Neuron (in vitro differentiated cells): Measurements from ENCODE around the gene CAMK1D.
"Not testable (repeated sequence)": the region's sequence is repeated elsewhere in the genome, so short reads cannot be mapped to it uniquely, and the experiment has no call there.

Experiments
- H2AFZ ChIP-seq: one replicate; pipeline ENCODE4 v1.6.1; 2013; ENCODE audit warnings: low read depth, mild to moderate bottlenecking, inconsistent platforms, low read length, moderate library complexity
- H3K27me3 ChIP-seq: one replicate; pipeline ENCODE4 v1.6.1; 2013; ENCODE audit warnings: low read length; ENCODE audit not compliant: insufficient read depth
- H3K36me3 ChIP-seq: one replicate; pipeline ENCODE4 v1.6.1; 2013; ENCODE audit warnings: low read length; ENCODE audit not compliant: insufficient read depth
- H3K4me1 ChIP-seq: one replicate; pipeline ENCODE4 v1.6.1; 2013; ENCODE audit warnings: low read length; ENCODE audit not compliant: insufficient read depth
- H3K4me3 ChIP-seq: 2 replicates; pipeline ENCODE4 v1.5.1; 2013; ENCODE audit warnings: mild to moderate bottlenecking, low read length, moderate library complexity
- H3K9me3 ChIP-seq: one replicate; pipeline ENCODE4 v1.6.1; 2013; ENCODE audit warnings: low read length

CAMK1D gene

DNA sequence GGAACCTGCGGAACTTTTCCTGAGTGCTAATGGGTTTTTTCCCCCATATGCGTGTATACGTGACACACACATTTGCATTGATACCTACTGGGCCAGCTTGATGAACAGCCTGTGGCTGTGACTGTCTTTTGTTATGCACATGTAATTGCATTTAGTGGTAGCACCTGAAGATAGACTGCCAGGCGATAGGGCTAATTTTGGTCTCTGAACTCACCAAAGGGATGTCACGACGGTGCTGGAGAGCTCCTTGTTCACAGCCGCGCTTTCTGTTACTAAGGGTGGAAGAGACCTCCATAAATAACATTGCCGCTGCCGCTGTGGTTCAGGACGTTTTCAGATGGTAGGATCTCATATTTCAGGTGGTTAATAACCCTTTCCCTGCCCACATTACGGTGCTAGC lies 133.2 kb downstream of the CAMK1D start:
- no peaks in the 10 kb centered on the region for H3K4me1 ChIP-seq
- H2AFZ ChIP-seq, result no peak overlapping the region
- no peaks in the 10 kb centered on the region for H3K9me3 ChIP-seq
- no peak overlapping the region for H3K4me3 ChIP-seq
- H3K27me3 ChIP-seq, result no peaks in the 10 kb centered on the region
- no peaks in the 10 kb centered on the region for H3K36me3 ChIP-seq

DNA sequence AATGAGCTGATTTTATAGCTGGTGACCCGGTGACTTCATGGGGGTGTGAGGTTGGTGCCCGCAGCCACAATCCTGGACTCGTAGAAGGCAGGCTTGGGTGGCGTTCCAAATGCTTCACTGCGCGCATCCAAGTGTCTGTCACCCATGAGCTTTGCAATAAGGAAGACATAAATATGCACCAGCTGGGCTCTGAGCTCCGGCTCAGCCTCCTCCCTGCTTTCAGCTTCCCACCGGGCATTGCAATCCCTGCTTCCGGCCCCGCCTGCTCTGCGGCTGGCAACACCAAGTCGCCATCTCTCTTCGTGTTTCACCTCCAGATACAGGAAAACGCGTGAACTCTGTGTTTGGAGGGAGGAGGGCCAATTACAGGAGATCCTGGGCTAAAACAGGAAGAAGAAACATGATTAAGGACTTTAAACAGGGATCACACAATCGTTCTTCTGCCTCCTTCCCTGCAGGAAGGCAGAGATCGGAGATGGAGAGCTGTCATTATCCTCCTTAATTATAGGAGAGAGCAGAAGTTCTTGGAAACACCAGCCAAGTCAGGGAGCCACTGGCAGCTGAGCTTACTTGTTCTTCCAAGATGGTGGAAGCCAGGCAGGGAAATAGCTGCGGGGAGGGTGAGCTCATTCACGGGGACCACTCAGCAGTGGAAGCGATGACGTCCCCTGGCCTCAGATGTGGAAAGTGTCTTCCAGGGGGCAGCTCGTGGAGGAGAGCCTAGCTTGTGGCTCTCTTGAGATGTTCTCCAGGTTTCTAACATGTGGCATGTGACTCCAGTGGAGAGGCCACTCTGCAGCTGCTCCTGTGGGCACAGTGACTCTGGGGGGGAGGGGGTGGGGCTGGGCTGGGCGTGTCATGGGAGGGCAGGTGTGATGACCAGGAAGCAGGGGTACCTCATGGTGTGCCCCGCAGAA lies 134.9 kb downstream of the CAMK1D start:
- Histone ChIP-seq H2AFZ (no peak overlapping the region), H3K27me3 (no peaks in the 10 kb centered on the region), H3K4me3 (no peak overlapping the region), H3K4me1 (no peaks in the 10 kb centered on the region), H3K9me3 (no peaks in the 10 kb centered on the region), H3K36me3 (no peaks in the 10 kb centered on the region)

DNA sequence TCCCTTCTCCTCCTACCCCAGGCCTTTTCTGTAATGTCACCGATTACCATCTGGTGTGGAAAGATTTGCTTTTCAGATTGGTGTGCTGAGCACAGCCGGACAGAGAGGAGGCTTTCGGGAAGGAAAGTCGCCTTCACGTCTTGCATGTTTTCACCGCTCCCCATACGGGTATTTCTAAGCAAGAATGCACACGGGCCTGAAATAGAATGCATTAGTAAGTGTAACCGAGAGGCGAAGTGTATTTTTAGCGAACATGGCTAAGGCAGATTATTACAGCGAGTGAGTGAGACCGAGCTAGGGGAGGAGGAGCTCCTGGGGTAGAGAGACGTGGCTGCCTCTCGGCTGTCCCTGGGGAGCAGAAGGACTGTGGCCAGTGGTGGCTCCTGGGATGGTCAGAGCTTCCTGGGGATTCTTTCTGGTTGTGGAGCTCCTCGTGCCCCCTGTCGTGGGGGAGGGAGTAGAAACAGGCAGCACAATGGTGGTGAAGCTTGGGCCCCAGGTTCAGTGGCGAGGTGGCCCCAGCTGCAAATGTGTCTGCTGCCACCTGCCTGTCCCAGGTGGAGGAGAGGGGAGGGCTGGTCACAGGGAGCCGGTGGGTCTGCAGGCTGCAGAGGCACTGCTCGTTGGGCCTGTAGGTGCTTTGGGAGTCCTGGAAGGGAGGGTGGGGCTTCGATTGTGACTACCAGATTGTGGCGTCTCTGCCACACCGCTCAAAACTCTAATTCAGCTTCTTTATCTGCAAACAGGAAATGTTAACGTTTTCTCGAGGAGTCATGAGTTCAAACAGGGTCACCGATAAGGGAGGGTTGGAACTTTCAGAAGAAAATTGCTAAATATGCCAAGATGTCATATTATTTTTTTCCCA lies 135.8 kb downstream of the CAMK1D start:
- Histone ChIP-seq H2AFZ (no peak overlapping the region), H3K9me3 (no peaks in the 10 kb centered on the region), H3K27me3 (no peaks in the 10 kb centered on the region), H3K36me3 (no peaks in the 10 kb centered on the region), H3K4me3 (no peak overlapping the region), H3K4me1 (no peaks in the 10 kb centered on the region)

DNA sequence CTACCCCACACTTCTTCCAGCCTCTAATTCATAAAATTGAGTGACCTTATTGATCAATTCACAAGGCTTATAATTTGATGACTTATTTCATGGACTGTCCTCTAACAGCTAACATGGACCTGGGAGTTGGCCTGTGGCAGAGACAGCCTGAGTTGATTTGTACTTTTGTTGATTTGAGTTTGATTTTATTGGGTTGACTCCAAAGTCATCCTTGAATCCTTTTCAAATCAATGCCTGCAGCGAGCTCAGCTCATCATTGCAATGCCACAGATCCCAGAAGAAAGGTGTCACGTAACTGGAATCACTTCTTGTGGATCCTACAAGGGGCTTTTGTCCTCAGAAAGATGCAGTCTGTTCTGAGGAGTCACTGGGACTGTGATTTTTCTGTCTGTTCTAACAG lies 138.0 kb downstream of the CAMK1D start:
- Histone ChIP-seq H3K9me3 (no peaks in the 10 kb centered on the region), H3K27me3 (no peaks in the 10 kb centered on the region), H3K36me3 (no peaks in the 10 kb centered on the region), H2AFZ (no peak overlapping the region), H3K4me1 (no peaks in the 10 kb centered on the region), H3K4me3 (no peak overlapping the region)

DNA sequence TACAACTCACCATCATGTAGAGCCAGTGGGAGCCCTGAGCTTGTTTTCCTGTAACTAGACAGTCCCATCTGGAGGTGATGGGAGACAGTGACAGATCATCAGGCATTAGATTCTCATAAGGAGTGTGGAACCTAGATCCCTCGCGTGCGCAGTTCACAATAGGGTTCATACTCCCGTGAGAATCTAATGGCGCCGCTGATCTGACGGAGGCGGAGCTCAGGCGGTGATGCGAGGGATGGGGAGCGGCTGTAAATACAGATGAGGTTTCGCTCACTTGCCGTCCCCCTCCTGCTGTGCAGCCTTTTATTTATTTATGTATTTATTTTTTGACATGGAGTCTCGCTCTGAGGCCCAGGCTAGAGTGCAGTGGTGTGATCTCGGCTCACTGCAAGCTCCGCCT lies 139.3 kb downstream of the CAMK1D start:
- Histone ChIP-seq H3K36me3 (no peaks in the 10 kb centered on the region), H2AFZ (no peak overlapping the region), H3K27me3 (no peaks in the 10 kb centered on the region), H3K4me3 (no peak overlapping the region), H3K4me1 (no peaks in the 10 kb centered on the region), H3K9me3 (no peaks in the 10 kb centered on the region)

DNA sequence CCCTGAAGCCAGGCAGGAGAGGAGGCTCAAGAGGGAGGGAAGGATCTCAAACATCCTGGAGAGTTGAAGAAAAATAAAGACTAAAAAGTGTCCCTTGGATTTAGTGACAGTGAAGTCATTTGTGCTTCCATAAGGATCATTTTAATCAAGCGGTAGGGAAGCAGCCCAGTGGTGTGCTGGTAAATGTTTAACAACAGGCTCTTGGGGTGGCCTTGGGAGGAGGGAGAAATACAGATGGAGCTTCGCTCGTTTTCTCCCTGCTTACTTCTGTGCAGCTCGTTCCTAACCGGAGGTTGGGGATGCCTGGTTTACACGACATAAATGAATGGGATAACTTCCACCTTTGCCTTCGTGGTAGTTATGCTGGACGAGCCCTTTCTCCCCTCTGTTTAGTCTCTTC lies 140.0 kb downstream of the CAMK1D start:
- H3K36me3 ChIP-seq, result no peaks in the 10 kb centered on the region
- H3K9me3 ChIP-seq, result no peaks in the 10 kb centered on the region
- H3K27me3 ChIP-seq, result no peaks in the 10 kb centered on the region
- no peak overlapping the region for H3K4me3 ChIP-seq
- H2AFZ ChIP-seq, result no peak overlapping the region
- no peaks in the 10 kb centered on the region for H3K4me1 ChIP-seq

DNA sequence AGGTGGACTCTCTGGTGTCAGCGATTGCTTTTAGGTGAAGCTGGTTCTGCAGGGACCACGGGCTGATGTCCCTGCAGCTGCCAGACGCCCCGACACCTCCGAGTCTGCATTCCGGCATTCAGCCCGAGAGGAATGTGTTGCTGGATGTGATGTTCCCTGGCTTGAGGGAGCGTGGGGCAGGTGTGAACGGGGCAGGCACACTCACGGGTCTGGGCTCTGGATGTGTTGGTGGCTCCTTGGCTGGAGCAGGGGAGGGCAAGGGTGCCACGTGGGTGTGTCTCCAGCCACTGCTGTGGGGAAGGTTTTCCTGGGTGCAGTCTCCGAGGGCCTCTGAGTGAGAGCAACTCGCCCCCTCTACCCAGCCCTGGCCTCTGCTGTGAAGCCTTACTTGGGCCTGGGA lies 140.5 kb downstream of the CAMK1D start:
- no peaks in the 10 kb centered on the region for H3K27me3 ChIP-seq
- H3K9me3 ChIP-seq, result no peaks in the 10 kb centered on the region
- no peak overlapping the region for H2AFZ ChIP-seq
- no peaks in the 10 kb centered on the region for H3K36me3 ChIP-seq
- H3K4me1 ChIP-seq, result no peaks in the 10 kb centered on the region
- no peak overlapping the region for H3K4me3 ChIP-seq

DNA sequence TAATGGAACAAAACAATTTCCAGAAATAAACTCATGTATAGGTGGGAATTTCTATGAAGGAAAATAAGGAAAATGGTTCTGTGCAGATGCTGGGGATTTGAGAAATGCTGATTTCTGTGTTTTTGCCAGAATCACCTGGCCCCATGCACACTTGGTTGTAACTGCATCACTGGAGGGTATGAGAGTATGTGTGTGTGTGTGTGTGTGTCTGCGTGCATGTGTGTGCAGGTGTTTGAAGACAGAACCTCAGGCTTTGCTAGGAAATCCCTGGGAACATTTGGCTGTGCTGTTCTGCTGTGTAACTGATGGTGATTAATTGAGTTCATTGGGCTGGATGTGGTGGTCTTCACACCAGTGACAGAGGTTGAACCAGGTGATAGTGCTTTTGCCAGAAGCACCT lies 141.6 kb downstream of the CAMK1D start:
- no peaks in the 10 kb centered on the region for H3K4me1 ChIP-seq
- H2AFZ ChIP-seq, result no peak overlapping the region
- H3K9me3 ChIP-seq, result no peaks in the 10 kb centered on the region
- H3K36me3 ChIP-seq, result no peaks in the 10 kb centered on the region
- no peaks in the 10 kb centered on the region for H3K27me3 ChIP-seq
- H3K4me3 ChIP-seq, result no peak overlapping the region

DNA sequence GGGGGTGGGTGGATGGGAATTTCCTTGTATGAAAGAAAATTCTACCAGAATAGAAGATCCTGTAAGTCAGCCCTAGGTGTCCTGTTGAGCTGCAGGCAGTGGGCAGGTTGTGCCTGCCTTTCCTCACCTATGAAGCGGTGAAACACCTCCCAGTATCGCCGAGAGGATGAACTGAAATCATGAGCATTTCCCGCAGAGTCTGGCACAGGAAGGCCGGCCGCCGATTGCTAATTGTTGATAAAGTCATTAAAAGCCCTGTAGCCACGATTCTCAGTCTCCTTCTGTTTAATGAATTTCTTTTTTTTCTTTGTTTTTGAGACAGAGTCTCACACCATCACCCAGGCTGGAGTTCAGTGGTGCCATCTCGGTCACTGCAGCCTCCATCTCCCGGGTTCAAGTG lies 142.1 kb downstream of the CAMK1D start:
- Histone ChIP-seq H3K4me1 (no peaks in the 10 kb centered on the region), H2AFZ (no peak overlapping the region), H3K27me3 (no peaks in the 10 kb centered on the region), H3K36me3 (no peaks in the 10 kb centered on the region), H3K9me3 (no peaks in the 10 kb centered on the region), H3K4me3 (no peak overlapping the region)

DNA sequence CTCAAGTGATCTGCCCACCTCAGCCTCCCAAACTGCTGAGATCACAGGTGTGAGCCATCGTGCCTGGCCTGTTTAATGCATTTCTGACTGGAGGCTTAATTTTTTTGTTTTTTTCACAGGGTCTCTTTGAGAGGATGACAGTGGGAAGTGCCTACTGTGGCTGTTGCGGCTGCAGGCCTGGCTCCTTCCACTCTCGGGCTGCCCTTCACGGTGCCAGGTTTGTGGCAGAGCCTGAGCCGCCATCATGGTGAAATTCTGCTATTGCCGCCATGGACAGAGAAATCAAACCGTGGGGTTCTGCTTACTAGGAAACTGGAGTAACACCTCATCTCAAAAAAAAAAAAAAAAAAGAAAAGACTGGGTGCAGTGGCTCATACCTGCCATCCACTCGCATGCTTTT lies 142.7 kb downstream of the CAMK1D start:
- Histone ChIP-seq H3K9me3 (no peaks in the 10 kb centered on the region), H3K4me3 (no peak overlapping the region), H3K36me3 (no peaks in the 10 kb centered on the region), H3K27me3 (no peaks in the 10 kb centered on the region), H3K4me1 (no peaks in the 10 kb centered on the region), H2AFZ (no peak overlapping the region)

DNA sequence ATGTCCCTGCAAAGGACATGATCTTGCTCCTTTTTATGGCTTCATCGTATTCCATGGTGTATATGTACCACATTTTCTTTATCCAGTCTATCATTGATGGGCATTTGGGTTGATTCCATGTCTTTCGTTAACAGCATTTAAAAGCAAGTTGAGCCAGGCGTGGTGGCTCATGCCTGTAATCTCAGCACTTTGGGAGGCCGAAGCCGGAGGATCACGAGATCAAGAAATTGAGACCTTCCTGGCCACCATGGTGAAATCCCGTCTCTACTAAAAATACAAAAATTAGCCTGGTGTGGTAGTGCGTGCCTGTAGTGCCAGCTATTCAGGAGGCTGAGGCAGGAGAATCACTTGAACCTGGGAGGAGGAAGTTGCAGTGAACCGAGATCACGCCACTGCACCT lies 147.7 kb downstream of the CAMK1D start:
- not testable (repeated sequence) for H3K27me3 ChIP-seq, H3K36me3 ChIP-seq, H2AFZ ChIP-seq, H3K9me3 ChIP-seq, H3K4me3 ChIP-seq
- H3K4me1 ChIP-seq, result peaks cover 15% of the 10 kb centered on the region

DNA sequence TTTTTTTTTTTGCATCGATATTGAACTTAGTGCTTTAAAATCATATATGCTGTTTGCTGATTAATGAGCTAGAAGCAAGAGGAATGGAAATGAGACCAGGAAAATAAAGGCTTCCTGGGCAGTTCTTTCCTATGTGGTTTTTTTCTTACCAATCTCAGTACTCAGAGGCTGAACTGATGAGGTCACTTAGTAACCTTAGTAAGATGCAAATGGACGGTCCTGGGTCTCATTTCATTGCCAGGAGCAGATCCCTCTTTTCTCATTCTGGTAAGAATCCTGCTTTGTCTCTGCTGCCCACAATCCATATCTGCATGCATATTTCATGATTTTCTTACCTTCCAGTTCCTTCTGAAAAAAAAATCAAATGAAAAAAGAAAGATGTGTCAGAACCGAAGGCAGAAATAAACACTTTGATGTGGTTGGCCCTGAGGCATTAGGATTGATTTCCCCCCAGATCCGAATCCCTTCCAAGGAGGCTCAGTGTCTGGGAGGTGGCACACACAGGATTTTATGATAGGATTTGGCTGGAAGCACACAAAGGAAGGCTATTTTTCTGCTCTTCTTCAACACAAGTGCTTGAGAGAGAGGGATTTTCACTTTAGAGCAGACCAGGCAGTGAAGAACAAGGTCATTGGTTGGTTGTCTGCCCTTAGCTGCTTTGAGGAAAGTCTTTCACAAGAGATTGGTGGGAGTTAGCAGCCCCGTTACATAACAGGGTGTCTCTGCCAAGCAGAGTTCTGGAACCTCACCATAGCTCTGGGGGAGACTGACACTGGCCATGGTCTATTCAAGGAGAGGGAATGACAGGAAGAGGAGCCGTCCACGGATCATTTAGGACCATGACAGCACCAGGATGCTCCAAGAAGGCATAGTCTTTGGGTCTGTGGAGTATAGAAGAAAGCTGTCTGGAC lies 150.0 kb downstream of the CAMK1D start:
- Histone ChIP-seq H3K4me3 (no peak overlapping the region), H3K4me1 (peaks cover 15% of the 10 kb centered on the region), H3K36me3 (no peaks in the 10 kb centered on the region), H2AFZ (no peak overlapping the region), H3K27me3 (no peaks in the 10 kb centered on the region), H3K9me3 (no peaks in the 10 kb centered on the region)
